ENCODE results near the gene KIF5A.
"Not testable (repeated sequence)": the region's sequence is repeated elsewhere in the genome, so short reads cannot be mapped to it uniquely, and the experiment has no call there.

Gene KIF5A

GRCh38 chr12:57558864-57559263 lies 9.0 kb downstream of the KIF5A start:
- no peak for DNase-seq

- no peak for DNase-seq
Measured at GRCh38 chr12:57560516-57560915, 10.7 kb downstream of the KIF5A start.

GRCh38 chr12:57561117-57561516 lies 11.3 kb downstream of the KIF5A start:
- not testable (repeated sequence) for DNase-seq

GRCh38 chr12:57563358-57563757 lies 13.5 kb downstream of the KIF5A start:
- DNase-seq = no peak

- DNase-seq = no peak
Measured at GRCh38 chr12:57564178-57564740, 14.4 kb downstream of the KIF5A start.

- no peak for DNase-seq
Measured at GRCh38 chr12:57568838-57569237, 19.0 kb downstream of the KIF5A start.

- no peak for DNase-seq
Measured at GRCh38 chr12:57569858-57570257, 20.0 kb downstream of the KIF5A start.

GRCh38 chr12:57570438-57570837 lies 20.6 kb downstream of the KIF5A start:
- not testable (repeated sequence) for DNase-seq

GRCh38 chr12:57571926-57572762 lies 22.3 kb downstream of the KIF5A start:
- DNase-seq = no peak

- no peak for DNase-seq
Measured at GRCh38 chr12:57574795-57575194, 25.0 kb downstream of the KIF5A start.

- DNase-seq = no peak
Measured at GRCh38 chr12:57575771-57576612, 26.1 kb downstream of the KIF5A start.

- no peak for DNase-seq
Measured at GRCh38 chr12:57576613-57577160, 26.8 kb downstream of the KIF5A start.

- DNase-seq = no peak
Measured at GRCh38 chr12:57577981-57578758, 28.3 kb downstream of the KIF5A start.

GRCh38 chr12:57579011-57579410 lies 29.2 kb downstream of the KIF5A start:
- no peak for DNase-seq

- DNase-seq = no peak
Measured at GRCh38 chr12:57579677-57580465, 30.0 kb downstream of the KIF5A start.

- no peak for DNase-seq
Measured at GRCh38 chr12:57580466-57580795, 30.6 kb downstream of the KIF5A start.

GRCh38 chr12:57581802-57582201 lies 32.0 kb downstream of the KIF5A start:
- no peak for DNase-seq

- no peak for DNase-seq
Measured at GRCh38 chr12:57582440-57582839, 32.6 kb downstream of the KIF5A start.

GRCh38 chr12:57583008-57583831 lies 33.4 kb downstream of the KIF5A start:
- DNase-seq = peak; percentile 71

- DNase-seq = no peak
Measured at GRCh38 chr12:57584050-57584449, 34.2 kb downstream of the KIF5A start.

- DNase-seq = no peak
Measured at GRCh38 chr12:57584690-57585089, 34.8 kb downstream of the KIF5A start.

Data from activated gamma-delta T cell treated with Interleukin-2 at 50 U/mL for 16 hours (primary cell).